C4-2B (cell line): ENCODE results near the gene TYK2.

Experiments
- CTCF ChIP-seq: fragments of 450-650 bp; conservative IDR thresholded peaks from 2 replicates; pipeline ENCODE4 v1.5.1; 2017; ENCODE audit warnings: mild to moderate bottlenecking
- ZFX ChIP-seq: fragments of 450-650 bp; IDR thresholded peaks from 2 replicates; pipeline ENCODE4 v1.6.1; 2017

GRCh38 chr19:10398819-10399218 lies 18.4 kb upstream of the TYK2 start:
- TF ChIP-seq CTCF (no peak), ZFX (no peak)
